Fibroblast of pulmonary artery (primary cell): ENCODE data around the gene SRSF2.

Experiments
- DNase-seq: peaks from one replicate; pipeline ENCODE4 v3.0.0-alpha.2; 2010; ENCODE audit warnings: low read depth
- H3K4me3 ChIP-seq: replicated peaks from 2 replicates; pipeline ENCODE4 v1.5.1; 2011; ENCODE audit warnings: low read depth, mild to moderate bottlenecking, control low read depth, low read length, moderate library complexity
- TF ChIP-seq, protein P1 (sequence below): IDR thresholded peaks from 2 replicates; pipeline ENCODE4 v1.5.1; 2011; ENCODE audit warnings: mild to moderate bottlenecking, control low read depth, low read length, inconsistent platforms; ENCODE audit errors: missing control alignments

The SRSF2 gene

DNA sequence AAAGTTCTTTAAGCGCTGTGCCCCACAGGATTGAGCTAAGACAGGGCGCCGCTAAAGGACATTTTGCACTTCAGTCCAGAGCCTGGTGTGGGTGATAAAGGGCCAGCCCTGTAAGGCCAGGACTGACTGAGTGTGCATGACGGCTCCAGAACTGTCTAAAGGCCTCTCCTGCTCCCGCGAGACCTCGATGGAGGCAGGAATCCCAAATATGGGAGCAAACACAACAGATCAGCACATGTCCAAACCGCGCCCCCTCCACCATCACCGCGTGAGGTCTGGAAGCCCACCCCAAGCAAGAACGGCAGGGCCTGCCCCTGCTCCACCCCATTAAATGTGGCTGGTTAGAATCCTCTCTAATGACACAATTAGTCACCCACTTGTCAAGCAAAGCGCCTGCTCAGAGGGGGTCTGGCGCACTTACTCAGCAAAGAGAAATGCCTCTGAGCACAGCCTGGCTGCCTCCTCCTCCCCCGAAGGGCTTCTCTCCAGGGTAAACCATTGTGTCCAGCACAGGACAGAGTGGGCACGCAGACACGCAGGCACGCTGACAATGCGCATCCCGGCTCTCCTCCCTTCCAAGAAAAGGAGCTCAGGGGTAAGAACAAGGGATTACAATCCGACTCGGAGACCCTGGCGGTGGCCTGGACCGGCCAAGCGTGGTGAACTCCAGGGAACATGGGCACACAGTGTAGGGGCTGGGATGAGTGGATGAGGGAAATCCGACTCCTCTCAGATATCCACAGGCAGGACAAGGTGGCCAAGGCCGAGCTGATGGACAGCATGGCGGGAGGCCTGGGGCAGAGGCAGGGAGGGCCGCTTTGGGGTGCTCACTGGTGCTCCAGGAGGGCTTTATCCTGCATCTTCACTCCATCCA is 27.8 kb downstream of the SRSF2 start:
- peak; percentile 95 for DNase-seq
- TF ChIP-seq, protein P1, sequence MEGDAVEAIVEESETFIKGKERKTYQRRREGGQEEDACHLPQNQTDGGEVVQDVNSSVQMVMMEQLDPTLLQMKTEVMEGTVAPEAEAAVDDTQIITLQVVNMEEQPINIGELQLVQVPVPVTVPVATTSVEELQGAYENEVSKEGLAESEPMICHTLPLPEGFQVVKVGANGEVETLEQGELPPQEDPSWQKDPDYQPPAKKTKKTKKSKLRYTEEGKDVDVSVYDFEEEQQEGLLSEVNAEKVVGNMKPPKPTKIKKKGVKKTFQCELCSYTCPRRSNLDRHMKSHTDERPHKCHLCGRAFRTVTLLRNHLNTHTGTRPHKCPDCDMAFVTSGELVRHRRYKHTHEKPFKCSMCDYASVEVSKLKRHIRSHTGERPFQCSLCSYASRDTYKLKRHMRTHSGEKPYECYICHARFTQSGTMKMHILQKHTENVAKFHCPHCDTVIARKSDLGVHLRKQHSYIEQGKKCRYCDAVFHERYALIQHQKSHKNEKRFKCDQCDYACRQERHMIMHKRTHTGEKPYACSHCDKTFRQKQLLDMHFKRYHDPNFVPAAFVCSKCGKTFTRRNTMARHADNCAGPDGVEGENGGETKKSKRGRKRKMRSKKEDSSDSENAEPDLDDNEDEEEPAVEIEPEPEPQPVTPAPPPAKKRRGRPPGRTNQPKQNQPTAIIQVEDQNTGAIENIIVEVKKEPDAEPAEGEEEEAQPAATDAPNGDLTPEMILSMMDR: no peak
- peak overlapping the region; percentile 67 for H3K4me3 ChIP-seq

DNA sequence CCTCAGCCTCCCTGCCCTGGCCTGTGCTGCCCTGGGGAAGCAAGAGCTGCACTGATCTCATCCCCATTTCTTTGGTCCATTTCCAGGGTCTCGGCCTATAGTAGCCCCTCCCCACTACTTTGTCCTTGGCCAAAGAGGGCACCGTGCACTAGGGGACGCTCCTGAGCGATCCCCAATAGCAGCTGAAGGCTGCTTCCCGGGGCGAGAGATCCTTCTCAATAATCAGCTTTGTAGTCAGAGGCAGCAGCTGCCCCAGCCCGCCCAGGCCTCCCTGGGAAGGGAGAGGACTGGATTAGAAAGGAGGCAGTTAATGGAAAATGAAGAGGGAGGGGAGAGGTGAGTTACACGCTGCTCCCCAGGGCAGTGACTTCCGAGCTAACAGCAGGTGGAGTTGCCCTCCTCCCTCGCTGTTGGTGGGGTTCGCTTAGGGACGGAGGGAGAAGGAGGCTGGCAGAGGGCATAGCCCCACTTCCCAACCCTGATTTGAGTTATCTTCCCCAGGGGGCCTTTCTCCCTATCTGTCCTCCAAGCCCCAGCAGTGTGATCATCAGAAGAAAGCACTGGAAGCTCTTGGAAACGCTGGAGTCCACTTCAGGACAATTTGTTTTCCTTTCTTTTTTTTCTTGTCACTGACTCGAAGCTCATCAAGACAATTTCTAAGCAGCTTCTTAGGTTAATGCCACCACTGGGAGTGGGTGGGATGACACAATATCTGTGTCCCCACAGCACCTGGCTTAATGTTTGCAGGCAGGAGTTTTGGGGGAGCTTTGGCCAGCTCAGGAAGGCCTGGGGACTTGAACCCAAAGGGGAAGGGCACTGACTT is 28.9 kb downstream of the SRSF2 start:
- DNase-seq: no peak
- peak overlapping the region; percentile 67 for H3K4me3 ChIP-seq
- TF ChIP-seq, protein P1: peak; percentile 44

DNA sequence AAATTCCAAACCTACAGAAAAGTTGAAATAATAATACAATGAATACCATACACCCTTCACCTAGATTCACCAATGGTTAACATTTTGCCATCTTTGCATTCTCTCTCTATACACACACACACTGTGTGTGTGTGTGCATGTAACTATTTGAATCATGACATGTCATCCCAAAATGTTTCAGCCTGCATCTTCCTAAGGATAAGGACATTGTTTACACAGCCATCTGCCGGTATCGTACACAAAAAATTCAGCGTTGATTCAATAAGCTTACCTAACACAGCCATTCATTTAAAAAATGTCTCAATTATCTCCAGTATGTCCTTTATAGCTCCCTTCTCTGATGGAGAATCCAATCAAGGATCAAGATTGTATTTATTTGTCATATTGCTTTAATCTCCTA is 30.3 kb downstream of the SRSF2 start:
- no peak overlapping the region for H3K4me3 ChIP-seq
- no peak for DNase-seq
- TF ChIP-seq, protein P1: no peak

DNA sequence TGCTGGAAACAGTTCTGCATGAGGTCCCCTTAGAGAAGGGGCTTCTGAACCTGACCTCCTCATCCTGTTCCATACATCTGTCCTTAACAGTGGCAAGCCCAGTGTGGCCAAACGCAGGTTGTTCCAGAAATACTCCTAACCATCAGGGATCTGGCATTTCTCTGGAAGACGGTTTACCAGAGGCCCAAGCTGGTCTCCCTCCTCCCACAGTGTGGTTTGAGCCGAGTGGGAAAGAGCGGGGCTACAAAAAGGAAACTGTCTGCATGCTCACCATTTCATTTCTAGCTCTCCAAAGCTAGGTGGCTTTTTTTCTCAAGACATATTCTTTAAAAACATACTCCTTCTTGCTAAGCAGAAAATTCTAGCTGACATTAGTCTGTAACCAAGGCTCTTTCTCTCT is 32.3 kb downstream of the SRSF2 start:
- H3K4me3 ChIP-seq: no peak overlapping the region
- TF ChIP-seq, protein P1: no peak
- DNase-seq: no peak

DNA sequence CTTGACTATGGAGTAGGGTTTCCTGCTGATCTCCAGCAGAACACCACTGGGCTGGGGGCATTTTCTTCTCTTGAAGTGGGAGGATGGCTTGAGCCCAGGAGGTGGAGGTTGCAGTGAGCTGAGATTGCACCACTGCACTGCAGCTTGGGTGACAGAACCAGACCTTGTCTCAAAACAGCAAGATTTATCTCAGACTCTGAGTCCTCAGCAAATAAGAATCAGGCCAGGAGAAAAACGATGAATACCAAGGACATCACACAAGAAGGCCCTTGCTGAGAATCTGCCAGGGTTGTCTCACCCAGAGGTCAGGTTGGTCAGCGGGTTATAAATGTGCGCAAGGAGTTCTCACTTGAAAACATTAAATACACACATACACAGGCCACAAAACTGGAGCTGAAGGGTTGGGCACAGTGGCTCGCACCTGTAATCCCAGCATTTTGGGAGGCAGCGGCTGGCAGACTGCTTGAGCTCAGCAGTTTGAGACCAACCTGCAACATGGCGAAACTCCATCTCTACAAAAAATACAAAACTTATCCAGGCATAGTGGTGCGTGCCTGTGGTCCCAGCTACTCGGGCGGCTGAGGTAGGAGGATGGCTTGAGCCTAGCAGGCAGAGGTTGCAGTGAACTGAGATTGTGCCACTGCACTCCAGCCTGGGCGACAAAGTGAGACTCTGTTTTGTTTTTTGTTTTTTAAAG is 34.0 kb downstream of the SRSF2 start:
- TF ChIP-seq, protein P1: no peak
- no peak for DNase-seq
- no peak overlapping the region for H3K4me3 ChIP-seq

DNA sequence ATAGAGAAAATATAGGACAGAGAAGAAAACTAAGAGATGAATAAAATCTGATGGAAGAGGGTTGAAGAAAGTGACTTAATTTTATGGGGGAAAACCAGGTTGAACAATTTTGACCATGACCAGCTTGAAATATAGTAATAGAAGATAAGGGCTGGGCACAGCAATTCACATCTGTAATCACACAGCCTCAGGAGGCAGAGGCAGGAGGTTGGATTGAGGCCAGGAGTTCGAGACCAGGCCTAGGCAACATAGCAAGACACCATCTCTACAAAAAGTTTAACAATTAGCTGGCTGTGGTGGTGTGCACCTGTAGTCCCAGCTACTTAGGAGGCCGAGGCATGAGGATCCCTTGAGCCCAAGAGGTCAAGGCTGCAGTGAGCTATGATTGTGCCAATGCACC is 35.1 kb downstream of the SRSF2 start:
- TF ChIP-seq, protein P1: no peak
- no peak overlapping the region for H3K4me3 ChIP-seq
- DNase-seq: no peak
